ENCODE results near the gene NCKAP5.

The NCKAP5 gene

DNA sequence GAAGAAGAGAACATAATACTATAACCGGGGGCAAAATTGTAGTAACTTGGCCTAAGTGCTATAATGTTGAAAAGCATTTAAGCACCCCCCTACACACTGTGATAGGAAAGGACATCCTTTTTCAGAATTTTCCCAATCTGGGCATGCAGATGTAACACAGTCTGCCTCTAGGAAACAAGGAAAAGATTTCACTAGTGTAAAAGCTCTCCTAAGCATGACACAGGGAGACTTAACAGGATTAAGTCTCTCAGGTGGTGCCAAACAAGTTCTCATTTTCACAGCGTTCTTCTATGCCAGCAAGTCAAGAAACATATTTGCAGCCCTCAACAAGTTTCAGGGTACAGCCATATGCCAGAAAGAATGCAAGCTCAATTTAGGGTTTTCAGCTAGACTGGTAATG lies 53.0 kb downstream of the NCKAP5 start:
- TF ChIP-seq, protein P1, sequence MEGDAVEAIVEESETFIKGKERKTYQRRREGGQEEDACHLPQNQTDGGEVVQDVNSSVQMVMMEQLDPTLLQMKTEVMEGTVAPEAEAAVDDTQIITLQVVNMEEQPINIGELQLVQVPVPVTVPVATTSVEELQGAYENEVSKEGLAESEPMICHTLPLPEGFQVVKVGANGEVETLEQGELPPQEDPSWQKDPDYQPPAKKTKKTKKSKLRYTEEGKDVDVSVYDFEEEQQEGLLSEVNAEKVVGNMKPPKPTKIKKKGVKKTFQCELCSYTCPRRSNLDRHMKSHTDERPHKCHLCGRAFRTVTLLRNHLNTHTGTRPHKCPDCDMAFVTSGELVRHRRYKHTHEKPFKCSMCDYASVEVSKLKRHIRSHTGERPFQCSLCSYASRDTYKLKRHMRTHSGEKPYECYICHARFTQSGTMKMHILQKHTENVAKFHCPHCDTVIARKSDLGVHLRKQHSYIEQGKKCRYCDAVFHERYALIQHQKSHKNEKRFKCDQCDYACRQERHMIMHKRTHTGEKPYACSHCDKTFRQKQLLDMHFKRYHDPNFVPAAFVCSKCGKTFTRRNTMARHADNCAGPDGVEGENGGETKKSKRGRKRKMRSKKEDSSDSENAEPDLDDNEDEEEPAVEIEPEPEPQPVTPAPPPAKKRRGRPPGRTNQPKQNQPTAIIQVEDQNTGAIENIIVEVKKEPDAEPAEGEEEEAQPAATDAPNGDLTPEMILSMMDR (IDR thresholded peaks at IDR 0.05; ENCODE audit: low read depth, low read length, missing control alignments) = no peak
- no peak overlapping the region for H3K4me3 ChIP-seq (ENCODE audit: low read depth, low read length)
- in situ Hi-C loops (cut with HindIII; ENCODE audit: low sequenced_read_pairs) = no loop called here
- no peak for DNase-seq (ENCODE audit: low read depth)

DNA sequence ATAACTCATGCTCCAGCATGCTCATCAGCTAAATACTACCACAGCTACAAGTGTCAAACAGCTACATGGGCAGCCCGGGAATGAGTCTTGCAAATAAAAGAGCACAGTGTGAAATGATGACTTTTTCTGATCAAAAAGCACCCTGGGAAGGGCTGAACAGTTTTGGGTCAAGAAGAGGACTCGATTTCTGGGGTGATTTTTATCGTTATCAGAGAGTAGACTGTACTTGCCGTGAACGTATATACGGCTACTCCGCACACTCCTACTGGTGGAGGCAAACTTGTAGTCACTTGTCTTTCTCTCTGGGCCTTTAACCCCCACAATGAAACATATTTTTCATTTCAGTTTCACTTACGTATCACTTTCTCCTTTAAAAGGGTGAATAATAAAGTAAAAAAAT lies 54.4 kb downstream of the NCKAP5 start:
- in situ Hi-C loops (cut with HindIII; ENCODE audit: low sequenced_read_pairs) = no loop called here
- DNase-seq (ENCODE audit: low read depth) = no peak
- TF ChIP-seq, protein P1 (IDR thresholded peaks at IDR 0.05; ENCODE audit: low read depth, low read length, missing control alignments) = no peak
- no peak overlapping the region for H3K4me3 ChIP-seq (ENCODE audit: low read depth, low read length)

DNA sequence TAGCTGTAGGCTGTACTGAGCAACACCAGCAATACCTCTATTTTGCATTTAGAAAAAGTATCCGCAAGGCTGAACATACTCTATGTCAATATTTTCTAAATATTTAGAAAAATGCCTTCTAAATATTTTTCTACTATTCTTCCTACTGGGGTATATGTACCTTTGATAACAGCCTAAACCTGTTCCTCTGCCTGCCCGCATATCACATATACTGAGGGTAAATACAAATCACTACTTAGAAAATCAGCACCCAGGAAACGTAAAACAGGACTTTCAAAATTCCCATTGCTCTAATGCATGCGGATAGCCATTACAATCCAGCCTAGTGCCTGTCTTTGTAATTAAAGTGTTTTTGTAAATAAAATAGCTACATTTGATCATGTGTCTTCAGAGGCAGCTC lies 56.1 kb downstream of the NCKAP5 start:
- H3K4me3 ChIP-seq (ENCODE audit: low read depth, low read length) = no peak overlapping the region
- TF ChIP-seq, protein P1 (IDR thresholded peaks at IDR 0.05; ENCODE audit: low read depth, low read length, missing control alignments) = no peak
- no peak for DNase-seq (ENCODE audit: low read depth)
- in situ Hi-C loops (cut with HindIII; ENCODE audit: low sequenced_read_pairs) = no loop called here

DNA sequence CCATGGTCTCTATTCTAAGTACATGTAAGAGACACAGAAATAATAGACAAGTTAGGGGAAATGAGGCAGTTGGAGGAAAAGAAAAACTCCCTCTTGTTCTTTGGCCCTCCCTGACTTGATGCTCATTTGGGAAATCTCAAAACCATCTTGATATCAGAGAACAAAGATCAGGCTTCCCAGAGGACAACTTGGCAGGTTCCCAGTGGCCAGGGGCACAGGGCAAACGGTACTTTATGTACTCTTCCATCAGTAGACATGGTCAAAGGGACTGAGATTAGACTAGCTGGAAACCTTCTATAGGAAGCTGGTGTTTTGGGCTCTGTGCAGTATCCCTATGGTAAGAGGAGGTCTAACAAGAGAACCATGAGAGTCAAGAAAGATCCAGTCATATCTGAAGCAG lies 56.6 kb downstream of the NCKAP5 start:
- TF ChIP-seq, protein P1 (IDR thresholded peaks at IDR 0.05; ENCODE audit: low read depth, low read length, missing control alignments) = no peak
- no peak for DNase-seq (ENCODE audit: low read depth)
- no peak overlapping the region for H3K4me3 ChIP-seq (ENCODE audit: low read depth, low read length)
- in situ Hi-C loops (cut with HindIII; ENCODE audit: low sequenced_read_pairs) = no loop called here

DNA sequence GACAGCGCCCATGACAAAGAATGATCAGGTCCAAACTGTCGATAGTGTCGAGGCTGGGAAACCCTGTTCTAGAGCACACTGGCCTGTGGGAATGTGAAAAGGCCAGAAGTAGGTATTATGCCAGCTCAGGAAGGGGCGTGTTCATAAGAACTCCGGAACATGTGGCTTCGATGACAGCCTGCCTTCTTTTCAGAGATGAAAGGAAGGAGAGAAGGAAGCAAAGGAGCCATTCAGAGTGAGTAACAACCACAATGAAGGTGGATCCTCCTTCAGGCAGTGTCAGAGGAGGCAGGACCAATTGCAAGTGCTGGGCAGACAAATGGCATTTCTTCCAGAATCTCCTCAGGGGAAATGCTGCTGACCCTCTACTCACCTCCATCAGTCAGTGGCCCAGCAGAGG lies 58.5 kb downstream of the NCKAP5 start:
- no peak for DNase-seq (ENCODE audit: low read depth)
- H3K4me3 ChIP-seq (ENCODE audit: low read depth, low read length) = no peak overlapping the region
- TF ChIP-seq, protein P1 (IDR thresholded peaks at IDR 0.05; ENCODE audit: low read depth, low read length, missing control alignments) = no peak
- in situ Hi-C loops (cut with HindIII; ENCODE audit: low sequenced_read_pairs) = no loop called here

DNA sequence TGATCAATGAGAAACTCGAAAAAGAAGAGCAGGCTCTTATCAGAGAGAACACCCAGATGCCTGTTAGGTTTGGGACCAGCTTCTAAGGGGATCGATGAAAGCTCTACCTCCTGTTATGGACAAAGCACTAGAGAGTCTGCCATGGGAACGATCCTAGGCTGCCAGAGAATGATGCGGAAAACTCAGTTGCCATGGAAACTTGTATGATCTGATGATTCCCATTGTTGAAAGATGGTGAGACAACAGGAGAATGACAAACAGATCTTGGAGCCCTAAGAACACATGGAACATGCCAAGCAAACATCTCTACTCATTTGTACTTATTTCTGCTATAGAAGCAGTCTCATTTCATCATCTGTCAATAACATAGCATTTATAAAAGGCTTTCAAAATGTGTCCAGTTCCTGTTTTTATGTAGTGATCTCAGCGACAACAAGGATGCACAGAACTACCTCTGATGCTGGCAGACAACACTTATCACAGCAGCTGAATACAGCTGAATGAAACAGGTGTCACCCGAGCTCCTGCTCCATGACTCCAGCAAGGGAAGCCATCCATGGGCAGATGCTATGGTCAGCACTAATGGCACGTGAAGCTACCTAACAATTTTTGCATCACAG lies 59.6 kb downstream of the NCKAP5 start:
- in situ Hi-C loops (cut with HindIII; ENCODE audit: low sequenced_read_pairs) = no loop called here
- no peak overlapping the region for H3K4me3 ChIP-seq (ENCODE audit: low read depth, low read length)
- TF ChIP-seq, protein P1 (IDR thresholded peaks at IDR 0.05; ENCODE audit: low read depth, low read length, missing control alignments) = no peak
- DNase-seq (ENCODE audit: low read depth) = no peak
